AG08396 (cell line): Measurements from ENCODE around the gene MEPCE.
A peak's percentile ranks its signal among the peaks of the same experiment; 100 is the strongest.
"Not testable (repeated sequence)": the region's sequence is repeated elsewhere in the genome, so short reads cannot be mapped to it uniquely, and the experiment has no call there.

Experiments
- DNase-seq: peaks from one replicate; pipeline ENCODE4 v3.0.0; 2012; ENCODE audit warnings: low spot score, mixed read lengths

Gene MEPCE, protein sequence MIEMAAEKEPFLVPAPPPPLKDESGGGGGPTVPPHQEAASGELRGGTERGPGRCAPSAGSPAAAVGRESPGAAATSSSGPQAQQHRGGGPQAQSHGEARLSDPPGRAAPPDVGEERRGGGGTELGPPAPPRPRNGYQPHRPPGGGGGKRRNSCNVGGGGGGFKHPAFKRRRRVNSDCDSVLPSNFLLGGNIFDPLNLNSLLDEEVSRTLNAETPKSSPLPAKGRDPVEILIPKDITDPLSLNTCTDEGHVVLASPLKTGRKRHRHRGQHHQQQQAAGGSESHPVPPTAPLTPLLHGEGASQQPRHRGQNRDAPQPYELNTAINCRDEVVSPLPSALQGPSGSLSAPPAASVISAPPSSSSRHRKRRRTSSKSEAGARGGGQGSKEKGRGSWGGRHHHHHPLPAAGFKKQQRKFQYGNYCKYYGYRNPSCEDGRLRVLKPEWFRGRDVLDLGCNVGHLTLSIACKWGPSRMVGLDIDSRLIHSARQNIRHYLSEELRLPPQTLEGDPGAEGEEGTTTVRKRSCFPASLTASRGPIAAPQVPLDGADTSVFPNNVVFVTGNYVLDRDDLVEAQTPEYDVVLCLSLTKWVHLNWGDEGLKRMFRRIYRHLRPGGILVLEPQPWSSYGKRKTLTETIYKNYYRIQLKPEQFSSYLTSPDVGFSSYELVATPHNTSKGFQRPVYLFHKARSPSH

GRCh38 chr7:100429637-100430492 lies at the start of gene MEPCE:
Gene MEPCE, plus strand, starts transcription at chr7:100429831. Its CDS starts 188 bp downstream, at chr7:100430019.
- DNase-seq, result peak; percentile 99

- DNase-seq, result no peak
Measured at GRCh38 chr7:100380196-100380595, 49.4 kb upstream of the MEPCE start.

- DNase-seq, result not testable (repeated sequence)
Measured at GRCh38 chr7:100381531-100382233, 47.9 kb upstream of the MEPCE start.

DNA sequence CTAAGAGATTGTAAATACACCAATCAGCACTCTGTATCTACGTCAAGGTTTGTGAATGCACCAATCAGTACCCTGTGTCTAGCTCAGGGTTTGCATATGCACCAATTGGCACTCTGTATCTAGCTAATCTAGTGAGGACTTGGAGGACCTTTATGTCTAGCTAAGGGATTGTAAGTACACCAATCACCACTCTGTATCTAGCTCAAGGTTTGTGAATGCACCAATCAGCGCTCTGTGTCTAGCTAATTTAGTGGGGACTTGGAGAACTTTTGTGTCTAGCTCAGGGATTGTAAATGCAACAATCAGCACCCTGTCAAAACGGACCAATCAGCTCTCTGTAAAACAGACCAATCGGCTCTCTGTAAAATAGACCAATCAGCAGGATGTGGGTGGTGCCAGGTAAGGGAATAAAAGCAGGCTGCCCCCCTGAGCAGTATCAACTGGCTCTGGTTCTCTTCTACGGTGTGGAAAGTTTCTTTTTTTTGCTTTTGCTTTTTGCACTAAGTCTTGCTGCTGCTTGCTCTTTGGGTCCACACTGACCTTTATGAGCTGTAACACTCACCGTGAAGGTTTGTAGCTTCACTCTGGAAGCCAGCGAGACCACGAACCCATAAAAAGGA lies 47.3 kb upstream of the MEPCE start:
- DNase-seq, result not testable (repeated sequence)

DNA sequence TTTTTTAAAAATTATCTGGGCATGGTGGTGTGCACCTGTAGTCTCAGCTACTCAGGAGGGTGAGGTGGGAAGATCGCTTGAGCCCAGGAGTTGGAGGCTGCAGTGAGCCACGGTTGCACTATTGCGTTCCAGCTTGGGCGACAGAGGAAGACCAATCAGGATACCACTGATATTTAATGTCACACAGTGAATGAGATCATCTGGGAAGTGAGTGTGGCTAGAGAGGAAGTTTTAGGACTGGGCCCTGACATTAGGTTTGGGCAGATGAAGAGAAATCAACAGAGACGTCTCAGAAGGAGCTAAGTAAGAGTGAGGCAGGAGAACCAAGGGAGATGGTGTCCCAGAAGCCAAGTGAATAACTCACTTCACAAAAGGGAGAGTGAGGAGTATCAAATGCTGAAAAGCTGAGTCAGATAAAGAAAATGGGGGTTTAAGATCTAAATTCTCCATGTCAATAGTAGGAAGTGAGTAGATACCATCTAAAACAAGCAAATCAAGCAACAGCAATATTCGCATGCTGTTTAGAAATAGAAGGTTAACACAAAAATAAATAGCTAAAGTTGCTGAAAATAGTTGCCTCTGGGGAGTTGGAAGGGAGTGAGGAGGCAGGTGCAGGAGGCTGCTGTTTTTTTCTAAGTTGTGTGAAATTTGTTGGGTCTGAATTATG lies 44.9 kb upstream of the MEPCE start:
- no peak for DNase-seq

- no peak for DNase-seq
Measured at GRCh38 chr7:100386940-100387339, 42.7 kb upstream of the MEPCE start.

- no peak for DNase-seq
Measured at GRCh38 chr7:100387695-100388094, 41.9 kb upstream of the MEPCE start.

- DNase-seq, result no peak
Measured at GRCh38 chr7:100389437-100390088, 40.1 kb upstream of the MEPCE start.

- no peak for DNase-seq
Measured at GRCh38 chr7:100390286-100391009, 39.2 kb upstream of the MEPCE start.

DNA sequence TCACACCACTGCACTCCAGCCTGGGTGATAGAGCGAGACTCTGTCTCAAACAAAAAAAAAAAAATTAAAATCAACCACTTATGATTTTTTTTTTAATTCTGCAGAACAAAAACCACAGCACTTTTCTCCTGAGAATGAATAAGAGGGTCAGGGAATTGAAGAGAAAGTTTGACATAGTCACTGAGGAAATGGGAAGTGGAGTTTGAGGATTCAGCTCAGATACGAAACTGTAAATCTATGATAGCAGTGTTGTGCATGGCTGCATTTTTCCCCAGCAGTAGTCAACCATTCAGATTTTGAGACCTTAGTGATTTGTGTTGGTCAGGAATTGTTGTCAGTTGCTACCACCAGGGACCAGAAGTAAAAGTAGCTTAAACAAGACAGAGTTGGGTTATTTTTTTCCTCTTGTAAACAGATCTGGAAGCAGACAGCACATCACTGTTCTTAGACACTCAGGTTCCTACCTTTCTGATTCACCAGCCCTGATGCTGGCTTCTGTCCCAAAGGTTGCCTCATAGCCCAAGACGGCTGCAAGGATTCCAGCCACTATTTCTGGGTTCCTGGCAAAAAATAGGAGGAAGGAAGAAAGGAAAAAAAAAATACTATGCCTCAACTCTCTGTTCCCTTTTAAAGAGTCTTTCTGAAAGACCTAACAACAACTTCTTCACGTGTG lies 36.3 kb upstream of the MEPCE start:
- no peak for DNase-seq

- DNase-seq, result no peak
Measured at GRCh38 chr7:100394077-100394476, 35.6 kb upstream of the MEPCE start.

- no peak for DNase-seq
Measured at GRCh38 chr7:100396421-100396982, 33.1 kb upstream of the MEPCE start.

DNA sequence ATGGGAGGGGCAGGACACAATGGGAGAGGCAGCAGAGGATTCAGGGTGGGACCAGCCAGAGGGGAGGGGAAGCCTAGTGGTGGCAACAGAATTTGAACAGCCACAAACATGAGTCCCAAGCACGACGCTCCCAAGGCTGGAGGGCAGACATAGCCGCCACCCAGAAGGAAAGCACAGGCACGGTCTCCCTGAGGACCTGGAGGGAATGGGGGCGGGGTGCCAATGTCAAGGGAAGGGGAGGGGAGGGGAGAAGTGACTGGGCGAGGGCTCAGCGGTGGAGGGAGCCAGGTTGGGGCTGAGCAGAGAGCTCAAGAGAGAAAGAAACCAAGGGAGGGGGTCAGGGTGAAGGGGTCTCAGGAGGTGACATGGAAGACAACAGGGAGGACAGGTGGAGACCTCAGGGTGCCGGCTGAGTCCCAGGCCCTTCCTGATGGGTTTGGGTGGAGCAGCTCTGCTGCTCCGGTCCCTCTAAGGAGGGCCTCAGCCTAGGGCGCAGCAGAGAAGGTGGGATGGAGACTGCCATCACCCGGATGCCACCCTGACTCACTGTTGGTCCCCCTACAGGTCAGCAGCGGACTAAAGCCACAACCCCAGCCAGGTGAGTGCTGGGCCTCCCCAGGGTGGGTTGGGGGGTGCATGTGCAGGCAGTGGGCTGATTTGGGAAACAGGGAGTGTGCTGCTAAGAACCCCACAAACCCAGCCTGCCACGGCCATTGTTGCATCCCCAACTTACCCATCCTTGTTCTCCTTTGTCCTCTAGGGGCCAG lies 32.1 kb upstream of the MEPCE start:
- DNase-seq, result no peak

DNA sequence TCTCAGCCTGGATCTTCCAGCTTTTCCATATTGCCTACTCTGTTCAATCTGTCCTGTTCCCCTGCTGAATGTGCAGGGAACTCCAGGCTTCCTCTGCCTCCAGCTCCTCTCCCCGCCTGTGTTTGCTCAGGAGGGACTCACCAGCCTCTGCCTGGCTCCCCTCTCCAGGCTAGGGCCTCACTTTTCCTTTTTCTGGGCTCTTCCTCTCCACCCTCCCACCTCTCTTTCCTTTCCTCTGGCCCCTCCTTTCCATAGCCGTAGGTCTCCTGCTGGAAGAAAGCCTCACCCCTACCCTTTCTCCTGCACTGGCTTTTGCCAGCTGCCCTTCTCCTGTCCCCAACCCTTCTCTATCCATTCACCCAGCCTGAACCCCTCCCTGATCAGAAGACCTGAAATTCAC lies 31.4 kb upstream of the MEPCE start:
- no peak for DNase-seq

GRCh38 chr7:100400041-100400440 lies 29.6 kb upstream of the MEPCE start:
- no peak for DNase-seq

GRCh38 chr7:100400656-100401055 lies 29.0 kb upstream of the MEPCE start:
- no peak for DNase-seq

DNA sequence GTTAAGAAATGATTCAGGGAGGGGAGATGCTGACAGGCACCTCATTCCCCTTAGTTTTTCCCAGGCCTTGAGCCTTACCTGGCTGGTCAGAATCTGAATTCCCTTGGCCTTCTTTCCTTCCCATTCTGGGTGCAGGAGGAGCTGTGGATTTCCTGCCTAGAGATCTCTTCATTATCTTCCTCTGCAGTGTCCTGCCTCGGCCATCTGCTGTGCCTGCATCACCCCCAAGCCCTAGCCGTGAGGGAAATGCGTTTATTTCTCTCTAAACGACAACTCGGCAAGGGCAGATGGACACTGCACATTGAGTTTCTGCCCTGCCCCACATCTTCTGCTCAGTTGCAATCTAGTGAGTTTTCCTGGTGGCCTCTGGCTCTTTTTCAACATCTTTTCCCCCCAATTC lies 27.8 kb upstream of the MEPCE start:
- no peak for DNase-seq

- DNase-seq, result no peak
Measured at GRCh38 chr7:100402241-100402640, 27.4 kb upstream of the MEPCE start.
